GM12874 (cell line): Measurements from ENCODE around the gene UBE2Q1.

Source experiments
- CTCF ChIP-seq: IDR thresholded peaks from 2 replicates; pipeline ENCODE4 v1.5.1; 2011; ENCODE audit warnings: low read depth, mild to moderate bottlenecking, control low read depth, low read length, moderate library complexity; ENCODE audit not compliant: insufficient read depth

The UBE2Q1 gene

GRCh38 chr1:154501423-154502065 lies 56.9 kb downstream of the UBE2Q1 start:
- TF ChIP-seq CTCF, result no peak

- TF ChIP-seq CTCF, result no peak
Observed at GRCh38 chr1:154500533-154500932, 57.9 kb downstream of the UBE2Q1 start.

DNA sequence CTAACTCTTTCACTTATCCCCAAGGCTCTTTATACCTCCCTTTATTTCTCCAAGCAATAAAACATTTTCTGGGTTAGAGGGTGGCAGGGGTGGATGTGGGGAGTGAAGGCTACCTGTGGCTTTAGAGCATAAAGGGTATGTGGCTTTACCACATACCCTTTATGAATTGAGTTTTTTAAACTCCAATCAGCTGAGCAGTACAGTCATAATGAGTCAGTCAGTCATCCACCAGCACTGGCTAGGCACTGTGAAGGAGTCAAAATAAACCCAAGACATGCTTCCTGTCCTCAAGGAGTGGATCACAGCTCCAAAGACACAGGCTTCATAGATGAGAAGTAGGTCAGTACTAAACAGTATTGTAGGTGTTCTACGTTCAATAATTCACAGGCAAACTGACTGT lies 59.0 kb downstream of the UBE2Q1 start:
- no peak for TF ChIP-seq CTCF
